Stimulated activated CD8-positive, alpha-beta memory T cell treated with anti-CD3 and anti-CD28 coated beads, Interleukin-2, amount 100 ng/mL, for 48 hours (primary cell): Measurements from ENCODE around the gene NDUFS4.
"Not testable (repeated sequence)": the region's sequence is repeated elsewhere in the genome, so short reads cannot be mapped to it uniquely, and the experiment has no call there.

Experiments used
- DNase-seq, 2 donors: peaks; one replicate each; pipeline ENCODE4 v3.0.0-alpha.2; 2020; ENCODE audit warnings: low read depth in 2 of 2

Gene NDUFS4

GRCh38 chr5:53660573-53660972 is 100.1 kb downstream of the NDUFS4 start:
- DNase-seq = not testable (repeated sequence)

- not testable (repeated sequence) for DNase-seq
Observed at GRCh38 chr5:53665313-53665712, 104.9 kb downstream of the NDUFS4 start.

- DNase-seq = no peak
Observed at GRCh38 chr5:53667621-53668020, 107.2 kb downstream of the NDUFS4 start.

DNA sequence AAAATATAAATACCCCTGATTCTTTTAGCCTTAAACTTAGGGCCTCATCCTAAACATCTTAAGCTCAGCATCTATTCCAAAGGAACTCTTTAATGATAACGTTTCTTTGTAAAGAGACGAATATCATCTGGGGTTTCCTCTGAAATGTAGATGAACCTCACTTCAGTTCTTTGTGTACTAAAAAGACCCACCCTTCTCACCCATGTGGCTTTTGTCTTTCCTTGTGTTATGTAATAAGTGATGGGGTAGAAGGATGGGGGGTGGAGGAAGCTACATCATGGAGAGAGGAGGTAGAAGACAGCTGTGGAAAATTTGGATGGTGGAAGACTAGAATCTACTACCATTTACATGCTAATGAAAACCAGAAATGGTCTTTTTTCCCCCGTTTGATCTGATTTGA is 111.0 kb downstream of the NDUFS4 start:
- DNase-seq = no peak

DNA sequence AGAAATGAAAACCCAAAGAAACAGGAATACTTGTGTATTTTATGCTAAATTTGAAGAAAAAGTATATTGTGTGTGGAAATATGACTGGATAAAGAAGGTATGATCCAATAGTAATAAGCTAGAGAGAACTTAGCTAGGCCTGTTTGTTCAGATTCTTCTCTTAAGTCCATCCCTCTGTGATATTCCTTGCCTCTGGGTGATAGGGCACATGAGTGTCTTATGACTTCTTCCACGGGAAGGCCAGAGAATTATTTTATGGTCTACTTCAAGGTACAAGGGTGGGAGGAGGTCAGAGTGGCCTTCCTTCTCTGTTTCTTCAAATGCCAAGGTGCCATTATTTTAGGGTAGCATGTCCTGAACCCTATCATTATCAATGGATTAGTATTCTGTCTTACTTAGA is 113.7 kb downstream of the NDUFS4 start:
- DNase-seq = no peak

DNA sequence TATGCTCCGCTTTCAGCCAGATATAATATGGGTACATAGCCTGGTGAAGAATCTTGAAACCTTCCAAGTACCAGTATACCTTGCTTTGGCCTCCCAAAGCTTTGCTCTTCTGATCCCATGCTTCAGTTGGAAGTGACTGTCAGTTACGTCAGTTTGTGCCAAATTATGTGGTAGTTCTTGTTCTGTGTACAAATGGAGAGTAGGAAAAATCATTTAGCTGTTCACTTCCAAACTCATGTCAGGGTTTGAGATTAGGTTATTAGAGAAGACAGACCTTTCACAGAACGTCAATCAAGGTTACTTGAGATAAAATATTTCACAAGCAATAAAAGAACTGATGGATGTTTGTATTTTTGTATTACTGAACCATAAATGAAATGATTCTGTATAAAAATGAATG is 117.2 kb downstream of the NDUFS4 start:
- no peak for DNase-seq

DNA sequence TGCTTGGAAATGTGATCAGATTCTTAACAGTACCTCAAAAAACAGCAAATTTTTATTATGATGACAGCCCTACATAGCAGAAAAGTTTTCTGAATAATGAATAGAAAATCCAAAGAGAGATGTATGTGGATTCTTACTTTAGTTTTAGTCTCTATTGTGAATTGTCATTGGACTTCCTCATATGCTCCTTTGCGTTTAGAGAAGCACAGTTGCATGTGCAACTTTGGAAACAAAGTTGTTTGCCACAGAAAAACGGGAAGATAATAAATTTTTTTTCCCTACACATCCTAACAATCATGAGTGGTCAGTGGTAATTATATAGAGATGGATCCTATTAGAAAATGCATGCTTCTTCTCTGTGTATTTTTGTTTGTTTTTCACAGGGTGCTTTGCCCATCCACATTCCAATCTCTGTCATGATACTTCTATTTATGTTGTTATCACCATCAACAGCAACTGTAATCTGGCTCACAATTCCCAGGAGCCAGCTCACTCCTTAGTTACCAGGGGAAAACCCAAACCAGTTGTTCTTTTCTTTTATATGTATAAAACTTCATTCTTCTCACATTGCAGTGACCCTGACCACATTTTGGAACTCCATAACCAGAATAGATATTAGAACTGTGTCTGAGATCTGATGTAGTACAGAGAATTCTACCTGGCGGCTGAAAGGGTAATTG is 118.7 kb downstream of the NDUFS4 start:
- DNase-seq = no peak

DNA sequence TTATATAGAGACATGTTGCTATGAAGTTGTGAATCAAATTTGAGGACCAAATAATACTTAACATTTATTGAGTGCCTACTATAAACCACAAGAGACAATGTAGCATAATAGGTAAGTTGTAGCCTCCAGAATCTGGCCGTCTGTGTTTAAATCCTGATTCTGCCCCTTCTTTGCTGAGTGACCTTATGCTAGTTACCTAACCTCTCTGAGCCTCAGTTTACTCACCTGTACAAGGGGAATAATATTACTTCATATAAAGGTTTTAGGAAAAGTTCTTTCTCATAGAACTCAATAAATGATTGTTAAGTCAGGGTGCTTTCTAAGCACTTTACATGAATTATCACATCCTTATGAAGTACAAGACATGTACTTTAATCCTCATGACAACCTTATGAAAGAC is 120.6 kb downstream of the NDUFS4 start:
- no peak for DNase-seq

- DNase-seq = no peak
Observed at GRCh38 chr5:53691014-53691413, 130.6 kb downstream of the NDUFS4 start.

GRCh38 chr5:53694520-53695022 is 134.1 kb downstream of the NDUFS4 start:
- no peak for DNase-seq

- not testable (repeated sequence) for DNase-seq
Observed at GRCh38 chr5:53710405-53710804, 150.0 kb downstream of the NDUFS4 start.

GRCh38 chr5:53712327-53712726 is 151.9 kb downstream of the NDUFS4 start:
- DNase-seq = no peak

DNA sequence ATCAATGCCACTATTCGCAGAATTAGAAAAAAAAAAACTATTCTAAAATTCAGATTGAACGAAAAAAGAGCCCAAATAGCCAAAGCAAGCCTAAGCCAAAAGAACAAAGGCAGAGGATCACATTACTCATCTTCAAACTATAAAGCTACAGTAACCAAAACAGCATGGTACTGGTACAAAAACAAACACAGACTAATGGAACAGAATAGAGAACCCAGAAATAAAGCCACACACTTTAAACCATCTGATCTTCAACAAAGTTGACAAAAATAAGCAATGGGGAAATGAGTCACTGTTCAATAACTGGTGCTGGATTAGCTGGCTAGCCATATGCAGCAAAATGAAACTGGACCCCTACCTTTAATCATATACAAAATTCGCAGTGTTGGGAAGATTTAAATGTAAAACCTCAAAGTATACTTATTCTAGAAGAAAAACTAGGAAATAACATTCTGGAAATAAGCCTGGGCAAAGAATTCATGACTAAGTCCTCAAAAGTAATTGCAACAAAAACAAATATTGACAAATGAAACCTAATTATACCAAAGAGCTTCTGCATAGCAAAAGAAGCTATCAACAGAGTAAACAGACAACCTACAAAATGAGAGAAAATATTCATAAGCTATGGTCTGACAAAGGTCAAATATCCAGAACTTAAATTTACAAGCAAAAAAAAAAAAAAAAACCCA is 153.7 kb downstream of the NDUFS4 start:
- no peak for DNase-seq

DNA sequence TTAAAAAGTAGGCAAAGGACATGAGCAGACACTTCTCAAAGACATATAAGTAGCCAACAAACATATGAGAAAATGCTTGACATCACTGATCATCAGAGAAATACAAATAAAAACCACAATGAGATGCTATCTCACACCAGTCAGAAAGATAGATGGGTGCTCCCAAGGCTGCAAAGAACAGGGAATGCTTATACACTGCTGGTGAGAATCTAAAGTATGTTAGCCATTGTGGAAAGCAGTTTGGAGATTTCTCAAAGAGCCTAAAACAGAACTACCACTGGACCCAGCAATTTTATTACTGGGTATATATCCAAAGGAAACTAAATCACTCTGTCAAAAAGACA is 154.2 kb downstream of the NDUFS4 start:
- DNase-seq = no peak

DNA sequence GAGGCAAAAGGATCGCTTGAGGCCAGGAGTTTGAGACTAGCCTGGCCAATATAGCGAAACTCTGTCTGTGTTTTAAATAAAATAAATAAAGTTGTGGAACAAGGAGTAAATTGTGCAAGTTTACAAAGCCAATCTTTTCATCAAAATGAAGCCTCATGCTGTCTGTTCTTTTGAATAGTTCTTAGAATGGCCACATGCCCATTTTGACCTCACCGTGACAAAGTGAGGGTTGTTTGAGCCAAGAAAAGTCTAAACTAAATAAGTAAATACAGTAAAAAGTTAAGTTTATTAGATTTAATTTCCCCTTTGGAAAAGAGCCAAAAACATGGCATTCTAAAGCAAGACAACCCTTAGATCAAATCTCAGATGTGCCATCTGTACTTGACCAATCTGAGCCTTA is 165.7 kb downstream of the NDUFS4 start:
- DNase-seq = no peak

- DNase-seq = no peak
Observed at GRCh38 chr5:53730943-53731342, 170.5 kb downstream of the NDUFS4 start.
